Trophoblast cell (in vitro differentiated cells and primary cell): Measurements from ENCODE around the gene LALBA.
"Not testable (repeated sequence)": the region's sequence is repeated elsewhere in the genome, so short reads cannot be mapped to it uniquely, and the experiment has no call there.

Source experiments
- DNase-seq, 2 donors: peaks; one replicate each; pipeline ENCODE4 v3.0.0-alpha.2; 2016
- H2AFZ ChIP-seq: 2 replicates; pipeline ENCODE4 v1.6.1; 2013; ENCODE audit warnings: low read length, moderate library complexity, mild to moderate bottlenecking; ENCODE audit not compliant: insufficient read depth, poor library complexity
- H2AK5ac ChIP-seq: 2 replicates; pipeline ENCODE4 v1.6.1; 2013; ENCODE audit warnings: mild to moderate bottlenecking, low read length
- H2BK120ac ChIP-seq: 2 replicates; pipeline ENCODE4 v1.6.1; 2013; ENCODE audit warnings: low read length, mild to moderate bottlenecking, moderate library complexity; ENCODE audit not compliant: insufficient read depth, poor library complexity
- H2BK12ac ChIP-seq: 2 replicates; pipeline ENCODE4 v1.6.1; 2013; ENCODE audit warnings: mild to moderate bottlenecking, low read length, moderate library complexity
- H2BK5ac ChIP-seq: 2 replicates; pipeline ENCODE4 v1.6.1; 2013; ENCODE audit warnings: low read length, low read depth, moderate library complexity, mild to moderate bottlenecking; ENCODE audit not compliant: poor library complexity
- H3K14ac ChIP-seq: 2 replicates; pipeline ENCODE4 v1.6.1; 2013; ENCODE audit warnings: mild to moderate bottlenecking, low read length
- H3K18ac ChIP-seq: 2 replicates; pipeline ENCODE4 v1.6.1; 2013; ENCODE audit warnings: mild to moderate bottlenecking, low read length
- H3K23ac ChIP-seq: 2 replicates; pipeline ENCODE4 v1.6.1; 2013; ENCODE audit warnings: low read length
- H3K27ac ChIP-seq: 2 replicates; pipeline ENCODE4 v1.5.1; 2013; ENCODE audit warnings: low read depth, mild to moderate bottlenecking, inconsistent platforms, low read length, moderate library complexity
- H3K27me3 ChIP-seq: 2 replicates; pipeline ENCODE4 v1.6.1; 2013; ENCODE audit warnings: inconsistent platforms, mild to moderate bottlenecking, low read length, moderate library complexity; ENCODE audit not compliant: insufficient read depth
- H3K36me3 ChIP-seq, 2 experiments: 1 replicate in 1 of 2; 2 replicates in 1 of 2; pipeline ENCODE4 v1.6.1; 2013; ENCODE audit warnings: low read length in 2 of 2, mild to moderate bottlenecking in 2 of 2, moderate library complexity in 1 of 2; ENCODE audit not compliant: insufficient read depth in 2 of 2, control insufficient read depth in 1 of 2
- H3K4ac ChIP-seq: 2 replicates; pipeline ENCODE4 v1.6.1; 2013; ENCODE audit warnings: low read depth, mild to moderate bottlenecking, low read length, moderate library complexity
- H3K4me1 ChIP-seq, 2 experiments: 1 replicate in 1 of 2; 2 replicates in 1 of 2; pipeline ENCODE4 v1.6.1; 2013; ENCODE audit warnings: low read length in 2 of 2, mild to moderate bottlenecking in 2 of 2, moderate library complexity in 1 of 2; ENCODE audit not compliant: insufficient read depth in 2 of 2, control insufficient read depth in 1 of 2
- H3K4me2 ChIP-seq: 2 replicates; pipeline ENCODE4 v1.6.1; 2013; ENCODE audit warnings: inconsistent platforms, mild to moderate bottlenecking, low read length, moderate library complexity
- H3K4me3 ChIP-seq: 2 replicates; pipeline ENCODE4 v1.5.1; 2013; ENCODE audit warnings: mild to moderate bottlenecking, low read depth, low read length, inconsistent platforms
- H3K79me1 ChIP-seq: one replicate; pipeline ENCODE4 v1.6.1; 2013; ENCODE audit warnings: low read length
- H3K79me2 ChIP-seq: 2 replicates; pipeline ENCODE4 v1.6.1; 2013; ENCODE audit warnings: low read length, mild to moderate bottlenecking; ENCODE audit not compliant: control insufficient read depth, insufficient read depth, poor library complexity
- H3K9ac ChIP-seq: 2 replicates; pipeline ENCODE4 v1.6.1; 2013; ENCODE audit warnings: mild to moderate bottlenecking, low read length
- H3K9me3 ChIP-seq: 2 replicates; pipeline ENCODE4 v1.6.1; 2013; ENCODE audit warnings: low read depth, mild to moderate bottlenecking, control low read depth, inconsistent platforms, low read length; ENCODE audit not compliant: insufficient read depth
- H4K12ac ChIP-seq: 2 replicates; pipeline ENCODE4 v1.6.1; 2013; ENCODE audit warnings: low read depth, mild to moderate bottlenecking, low read length, moderate library complexity
- H4K8ac ChIP-seq: 2 replicates; pipeline ENCODE4 v1.6.1; 2013; ENCODE audit warnings: low read depth, mild to moderate bottlenecking, low read length, moderate library complexity
- H4K91ac ChIP-seq: one replicate; pipeline ENCODE4 v1.6.1; 2013; ENCODE audit warnings: low read depth, mild to moderate bottlenecking, low read length, moderate library complexity
- WGBS: extraction: QIAGEN DNeasy Blood & Tissue Kit; methylation state at CpG from one replicate; pipeline ENCODE4 v1.1.7; 2013; ENCODE audit warnings: missing lambda C conversion rate; ENCODE audit not compliant: insufficient read length, insufficient coverage; ENCODE audit errors: extremely low coverage; 5-methylcytosine and 5-hydroxymethylcytosine counted together

LALBA gene

DNA sequence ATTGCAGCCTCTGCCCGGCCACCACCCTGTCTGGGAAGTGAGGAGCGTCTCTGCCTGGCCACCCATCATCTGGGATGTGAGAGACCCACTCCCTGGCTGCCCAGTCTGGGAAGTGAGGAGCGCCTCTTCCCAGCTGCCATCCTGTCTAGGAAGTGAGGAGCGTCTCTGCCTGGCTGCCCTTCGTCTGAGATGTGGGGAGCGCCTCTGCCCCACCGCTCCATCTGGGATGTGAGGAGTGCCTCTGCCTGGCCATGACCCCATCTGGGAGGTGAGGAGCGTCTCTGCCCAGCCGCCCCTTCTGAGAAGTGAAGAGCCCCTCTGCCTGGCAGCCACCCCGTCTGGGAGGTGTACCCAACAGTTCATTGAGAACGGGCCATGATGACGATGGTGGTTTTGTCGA is 18.2 kb downstream of the LALBA start:
- not testable (repeated sequence) for H2AFZ ChIP-seq

GRCh38 chr12:48547012-48547411 is 22.8 kb downstream of the LALBA start:
- H2AK5ac ChIP-seq, H3K27me3 ChIP-seq, H4K8ac ChIP-seq, H2BK12ac ChIP-seq, H3K27ac ChIP-seq, H2BK120ac ChIP-seq, H4K12ac ChIP-seq, H3K4me3 ChIP-seq, H3K4ac ChIP-seq, H2AFZ ChIP-seq, H3K4me1 ChIP-seq, DNase-seq, H2BK5ac ChIP-seq, H3K9ac ChIP-seq, H3K79me1 ChIP-seq, H3K79me2 ChIP-seq, H3K9me3 ChIP-seq, H3K36me3 ChIP-seq, H3K23ac ChIP-seq, H3K14ac ChIP-seq, H3K4me2 ChIP-seq, H4K91ac ChIP-seq, H3K18ac ChIP-seq: not testable (repeated sequence)
- WGBS, result no CpG with 5 or more reads among the region's 3 CpGs

More for the DNA sequence above, 18.2 kb downstream of the LALBA start:
- H3K79me1 ChIP-seq, H3K27me3 ChIP-seq, H2AK5ac ChIP-seq, H3K4me3 ChIP-seq, H3K4me1 ChIP-seq, H3K9ac ChIP-seq, H3K36me3 ChIP-seq, H2BK12ac ChIP-seq, DNase-seq, H4K12ac ChIP-seq, H3K4ac ChIP-seq, H3K79me2 ChIP-seq, H3K9me3 ChIP-seq, H3K4me2 ChIP-seq, H3K23ac ChIP-seq, H4K91ac ChIP-seq, H3K27ac ChIP-seq, H3K18ac ChIP-seq, H2BK5ac ChIP-seq, H2BK120ac ChIP-seq, H3K14ac ChIP-seq, H4K8ac ChIP-seq: not testable (repeated sequence)
- WGBS, result no CpG with 5 or more reads among the region's 13 CpGs

DNA sequence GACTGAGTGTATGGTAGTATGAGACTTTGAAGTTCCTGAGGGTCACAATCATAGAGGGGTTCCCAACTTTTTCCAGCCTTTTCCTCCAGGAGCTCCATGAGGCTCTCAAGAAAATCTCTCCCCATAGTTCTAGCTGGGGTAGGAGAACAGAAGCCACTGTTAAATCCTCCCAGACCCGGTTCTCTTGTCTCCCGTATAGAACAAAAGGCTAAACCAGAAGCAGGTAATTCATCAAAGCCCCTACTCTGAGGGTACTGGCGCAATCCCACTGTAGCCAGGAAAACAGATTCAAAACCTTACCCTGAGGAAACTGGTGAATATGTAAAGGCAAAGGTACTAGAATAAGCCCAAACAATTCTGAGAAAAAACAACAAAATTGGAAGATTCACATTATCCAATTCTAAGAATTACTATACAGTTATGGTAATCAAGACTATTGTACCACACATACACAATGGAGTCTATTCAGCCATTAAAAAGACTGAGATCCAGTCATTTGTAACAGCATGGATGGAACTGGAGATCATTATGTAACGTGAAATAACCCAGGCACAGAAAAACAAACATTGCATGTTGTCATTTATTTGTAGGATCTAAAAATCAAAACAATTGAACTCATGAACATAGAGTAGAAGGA is 23.9 kb downstream of the LALBA start:
- H2AFZ ChIP-seq, result no peak overlapping the region

DNA sequence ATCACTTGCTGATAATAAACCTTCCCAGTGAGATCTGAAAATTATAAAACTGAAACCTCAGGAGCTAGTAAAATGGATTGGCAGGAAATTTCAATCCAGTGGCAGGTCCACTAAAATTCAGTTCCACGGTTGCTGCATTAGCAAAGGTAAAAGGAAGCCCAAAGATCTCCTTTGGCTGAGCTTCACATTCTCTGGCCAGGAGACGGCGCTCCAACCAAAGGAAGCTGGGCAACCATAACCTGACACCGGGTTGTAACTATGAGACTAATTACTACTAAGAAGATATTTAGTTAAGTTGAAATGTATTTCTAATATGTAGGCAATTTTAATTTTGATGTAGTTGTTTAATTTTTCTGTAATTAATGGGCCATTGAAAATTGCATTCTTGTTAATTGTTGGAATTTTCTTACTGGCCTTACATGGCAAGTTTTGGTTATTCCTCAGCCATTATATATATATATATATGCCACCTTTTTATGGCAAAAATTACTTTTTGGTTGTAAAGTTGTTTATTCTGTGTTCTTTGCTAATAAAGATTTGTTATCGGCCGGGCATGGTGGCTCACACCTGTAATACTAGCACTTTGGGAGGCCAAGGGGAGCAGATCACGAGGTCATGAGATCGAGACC is 27.4 kb downstream of the LALBA start:
- H3K27ac ChIP-seq, result no peak overlapping the region
- no peak overlapping the region for H4K91ac ChIP-seq
- no peak overlapping the region for H2AK5ac ChIP-seq
- no peak overlapping the region for H4K8ac ChIP-seq
- no peak overlapping the region for H2AFZ ChIP-seq
- no peaks in the 10 kb centered on the region for H3K79me2 ChIP-seq
- no peak overlapping the region for H3K23ac ChIP-seq
- no peaks in the 10 kb centered on the region for H3K4me1 ChIP-seq
- no CpG with 5 or more reads among the region's 8 CpGs for WGBS
- no peak overlapping the region for H2BK5ac ChIP-seq
- H3K18ac ChIP-seq, result no peak overlapping the region
- H3K36me3 ChIP-seq, result no peaks in the 10 kb centered on the region
- no peak overlapping the region for H3K4me2 ChIP-seq
- no peaks in the 10 kb centered on the region for H3K27me3 ChIP-seq
- no peak overlapping the region for H4K12ac ChIP-seq
- no peak for DNase-seq
- H3K9ac ChIP-seq, result no peak overlapping the region
- H2BK120ac ChIP-seq, result no peak overlapping the region
- H3K4me3 ChIP-seq, result no peak overlapping the region
- H3K79me1 ChIP-seq, result no peaks in the 10 kb centered on the region
- H3K9me3 ChIP-seq, result peaks cover 2% of the 10 kb centered on the region
- no peak overlapping the region for H3K4ac ChIP-seq
- H2BK12ac ChIP-seq, result no peak overlapping the region
- no peak overlapping the region for H3K14ac ChIP-seq

More for the DNA sequence above, 23.9 kb downstream of the LALBA start:
- H2BK12ac ChIP-seq, result no peak overlapping the region
- no peak overlapping the region for H3K4ac ChIP-seq
- H3K4me2 ChIP-seq, result no peak overlapping the region
- no peaks in the 10 kb centered on the region for H3K27me3 ChIP-seq
- no peak overlapping the region for H3K4me3 ChIP-seq
- H3K36me3 ChIP-seq, result no peaks in the 10 kb centered on the region
- no peak overlapping the region for H2AK5ac ChIP-seq
- no peak overlapping the region for H4K12ac ChIP-seq
- no peak overlapping the region for H3K23ac ChIP-seq
- no peak overlapping the region for H3K9ac ChIP-seq
- H3K18ac ChIP-seq, result no peak overlapping the region
- H4K91ac ChIP-seq, result no peak overlapping the region
- no peak for DNase-seq
- no peaks in the 10 kb centered on the region for H3K4me1 ChIP-seq
- no peak overlapping the region for H4K8ac ChIP-seq
- no peak overlapping the region for H3K14ac ChIP-seq
- H2BK120ac ChIP-seq, result no peak overlapping the region
- peaks cover 2% of the 10 kb centered on the region for H3K9me3 ChIP-seq
- no peak overlapping the region for H3K27ac ChIP-seq
- H3K79me2 ChIP-seq, result no peaks in the 10 kb centered on the region
- H3K79me1 ChIP-seq, result no peaks in the 10 kb centered on the region
- no CpG with 5 or more reads among the region's 4 CpGs for WGBS
- H2BK5ac ChIP-seq, result no peak overlapping the region
